Breast epithelium (tissue), 3 donors: ENCODE measurements around the gene ATL2.

Experiments used
- CTCF ChIP-seq, 3 donors: fragments of 450-650 bp; IDR thresholded peaks; one replicate each; pipeline ENCODE4 v1.5.1; 2016 to 2017; ENCODE audit warnings: antibody characterized with exemption in 3 of 3, mild to moderate bottlenecking in 3 of 3, moderate library complexity in 3 of 3
- POLR2A ChIP-seq: fragments of 450-650 bp; IDR thresholded peaks from one replicate; pipeline ENCODE4 v1.6.1; 2016; ENCODE audit warnings: antibody characterized with exemption, mild to moderate bottlenecking, moderate library complexity
- POLR2AphosphoS5 ChIP-seq, 3 donors: sonication (generic); formaldehyde crosslinking; IDR thresholded peaks; one replicate each; pipeline ENCODE4 v1.6.1; 2017; ENCODE audit warnings: antibody characterized with exemption in 3 of 3

- no peak for TF ChIP-seq CTCF (IDR thresholded peaks at IDR 0.05)
- no peak for TF ChIP-seq POLR2A
- no peak for TF ChIP-seq POLR2AphosphoS5 (IDR thresholded peaks at IDR 0.05)
Measured at GRCh38 chr2:38370664-38371063, 6.4 kb downstream of the ATL2 start.
